D721Med (cell line): ENCODE measurements around the gene CYP24A1.
"Not testable (repeated sequence)": the region's sequence is repeated elsewhere in the genome, so short reads cannot be mapped to it uniquely, and the experiment has no call there.

ENCODE experiments used
- DNase-seq: peaks from one replicate; pipeline ENCODE4 v3.0.0; 2011; ENCODE audit warnings: low spot score; ENCODE audit not compliant: insufficient read length
- FAIRE-seq: peaks from 2 replicates; lab custom pipeline; 2011; peaks lifted over from hg19 to GRCh38; lab: Jason Lieb, UNC
- TF ChIP-seq, protein P1 (sequence below): IDR thresholded peaks from 2 replicates; pipeline ENCODE4 v1.5.1; 2012; ENCODE audit warnings: mild to moderate bottlenecking, control low read depth; ENCODE audit not compliant: insufficient read depth; ENCODE audit errors: missing control alignments

CYP24A1 gene

DNA sequence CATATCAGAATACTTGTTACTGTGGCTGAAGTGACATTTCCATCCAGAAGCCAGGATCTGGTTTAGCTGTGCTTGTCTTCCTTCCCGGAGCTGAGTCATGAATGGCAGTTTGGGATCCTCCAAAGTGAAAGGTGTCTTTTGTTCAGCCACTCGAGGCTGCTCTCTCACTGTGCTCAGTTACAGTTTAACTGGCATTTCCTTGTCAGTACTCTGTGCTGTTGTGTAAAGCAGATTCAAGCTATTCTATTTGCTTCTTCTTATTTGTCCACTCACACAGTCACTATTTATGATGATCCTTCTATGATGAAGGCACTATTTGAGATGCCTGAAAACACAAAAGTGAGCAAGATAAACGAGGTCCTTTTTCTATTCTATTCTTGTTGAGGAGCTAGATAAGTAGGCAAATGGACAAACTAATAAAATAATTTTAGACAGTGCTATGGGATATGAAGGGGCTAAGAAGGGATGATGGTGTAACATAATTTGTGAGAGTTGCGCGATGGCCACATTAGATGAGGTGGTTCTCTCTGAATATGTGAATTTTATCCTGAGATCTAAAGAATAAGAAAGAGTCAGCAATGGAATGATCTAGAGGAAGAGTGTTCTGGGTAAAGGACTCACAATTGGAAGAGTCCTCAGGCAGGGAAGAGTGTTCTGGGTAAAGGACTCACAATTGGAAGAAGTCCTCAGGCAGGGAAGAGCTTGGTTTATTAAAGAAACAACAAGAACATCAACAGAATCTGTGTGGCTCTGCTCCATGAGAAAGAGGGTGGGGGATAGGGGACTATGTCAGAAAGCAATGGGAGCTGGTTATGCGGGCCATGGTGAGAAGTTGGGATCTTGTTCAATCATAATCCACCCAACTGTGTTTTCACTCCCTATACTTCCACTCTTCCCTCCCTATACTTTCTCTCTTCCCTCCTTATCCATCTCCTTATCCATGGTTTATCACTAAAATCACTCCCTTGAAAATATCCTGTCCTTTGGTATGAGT, 40.1 kb downstream of the CYP24A1 start:
- no peak for DNase-seq

DNA sequence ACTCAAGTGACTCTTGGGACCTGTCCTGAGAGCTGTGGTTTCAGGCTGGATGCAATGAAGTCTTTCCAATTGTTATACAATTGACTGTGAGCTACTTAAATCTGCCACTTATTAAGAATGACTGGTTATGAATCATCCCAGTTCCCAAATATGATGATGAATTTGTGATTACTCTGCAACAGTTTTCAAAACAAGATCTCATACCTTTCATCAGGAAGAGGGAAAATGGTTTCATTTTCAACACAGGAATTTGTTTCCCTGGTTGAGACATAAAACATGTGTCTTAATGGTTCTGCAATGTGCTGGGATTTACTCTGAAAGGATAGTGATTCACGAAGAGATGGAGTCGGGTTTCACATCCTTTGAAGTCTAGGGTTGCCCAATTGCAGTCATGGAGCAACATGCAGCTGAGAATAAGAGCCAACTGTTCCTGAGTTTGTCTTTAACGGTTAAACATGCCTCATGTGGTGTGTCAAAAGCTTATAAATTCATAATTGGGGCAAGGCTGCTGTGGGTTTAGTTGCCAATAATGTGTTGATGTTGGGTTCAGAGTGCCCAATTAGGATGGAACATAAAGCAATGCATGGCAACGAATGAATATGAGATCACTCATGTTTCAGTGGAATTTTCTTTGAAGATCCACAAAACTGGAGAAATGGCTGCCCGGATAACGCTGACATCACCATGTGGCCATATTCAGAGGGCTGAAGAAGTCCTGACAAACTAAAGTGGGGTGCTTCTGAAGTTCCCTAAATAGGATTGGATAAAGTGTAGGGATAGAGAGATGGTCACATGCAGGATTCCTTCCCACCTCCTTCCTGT, 41.0 kb downstream of the CYP24A1 start:
- no peak for FAIRE-seq
- DNase-seq, result no peak
- TF ChIP-seq, protein P1, sequence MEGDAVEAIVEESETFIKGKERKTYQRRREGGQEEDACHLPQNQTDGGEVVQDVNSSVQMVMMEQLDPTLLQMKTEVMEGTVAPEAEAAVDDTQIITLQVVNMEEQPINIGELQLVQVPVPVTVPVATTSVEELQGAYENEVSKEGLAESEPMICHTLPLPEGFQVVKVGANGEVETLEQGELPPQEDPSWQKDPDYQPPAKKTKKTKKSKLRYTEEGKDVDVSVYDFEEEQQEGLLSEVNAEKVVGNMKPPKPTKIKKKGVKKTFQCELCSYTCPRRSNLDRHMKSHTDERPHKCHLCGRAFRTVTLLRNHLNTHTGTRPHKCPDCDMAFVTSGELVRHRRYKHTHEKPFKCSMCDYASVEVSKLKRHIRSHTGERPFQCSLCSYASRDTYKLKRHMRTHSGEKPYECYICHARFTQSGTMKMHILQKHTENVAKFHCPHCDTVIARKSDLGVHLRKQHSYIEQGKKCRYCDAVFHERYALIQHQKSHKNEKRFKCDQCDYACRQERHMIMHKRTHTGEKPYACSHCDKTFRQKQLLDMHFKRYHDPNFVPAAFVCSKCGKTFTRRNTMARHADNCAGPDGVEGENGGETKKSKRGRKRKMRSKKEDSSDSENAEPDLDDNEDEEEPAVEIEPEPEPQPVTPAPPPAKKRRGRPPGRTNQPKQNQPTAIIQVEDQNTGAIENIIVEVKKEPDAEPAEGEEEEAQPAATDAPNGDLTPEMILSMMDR, result no peak

More for the DNA sequence above, 40.1 kb downstream of the CYP24A1 start:
- TF ChIP-seq, protein P1, result no peak
- no peak for FAIRE-seq

DNA sequence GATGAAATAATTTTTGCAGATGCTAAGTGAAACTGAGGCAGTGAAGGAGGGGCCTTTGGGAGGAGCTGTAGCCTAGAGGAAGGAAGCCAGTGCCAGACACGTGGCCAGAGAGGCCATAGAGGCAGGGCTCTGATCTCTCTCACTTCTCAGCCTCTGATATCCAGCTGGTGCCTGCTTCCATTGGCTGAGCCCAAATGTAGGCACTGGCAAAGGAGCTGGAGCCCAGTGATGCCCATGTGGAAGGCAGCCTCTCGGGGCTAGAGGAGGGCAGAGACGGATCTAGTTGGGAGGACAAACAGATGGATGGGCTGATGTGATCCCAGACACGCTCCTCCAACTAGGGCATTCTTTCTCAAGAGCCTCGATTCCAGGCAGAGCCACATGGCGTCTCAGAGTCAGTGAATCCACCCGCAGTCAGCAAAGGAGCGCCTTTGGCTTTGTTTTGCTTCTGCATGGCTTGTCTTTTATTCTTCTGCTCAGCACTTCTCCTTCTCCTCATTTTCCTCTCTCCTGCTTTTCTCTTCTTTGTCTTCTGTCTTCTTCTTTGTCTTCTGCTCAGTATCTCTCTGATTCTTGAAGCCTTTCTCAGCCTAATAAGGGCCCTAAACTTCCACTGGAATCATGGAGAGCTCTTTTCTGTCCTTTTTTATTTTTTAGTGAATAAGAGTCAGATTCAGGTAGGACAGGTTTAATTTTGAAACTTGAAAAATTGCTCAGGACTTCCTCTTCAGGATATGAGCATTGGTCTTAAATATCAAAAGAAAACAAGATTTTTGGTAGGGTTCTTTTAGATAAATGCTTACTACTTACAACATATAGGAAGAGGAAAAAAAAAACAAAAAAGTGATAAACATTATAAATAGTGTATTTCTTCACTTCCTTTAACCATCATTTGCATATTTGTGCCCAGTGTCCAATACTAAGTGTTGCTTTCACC, 41.8 kb downstream of the CYP24A1 start:
- TF ChIP-seq, protein P1, result no peak
- FAIRE-seq (no peak), DNase-seq (no peak)

DNA sequence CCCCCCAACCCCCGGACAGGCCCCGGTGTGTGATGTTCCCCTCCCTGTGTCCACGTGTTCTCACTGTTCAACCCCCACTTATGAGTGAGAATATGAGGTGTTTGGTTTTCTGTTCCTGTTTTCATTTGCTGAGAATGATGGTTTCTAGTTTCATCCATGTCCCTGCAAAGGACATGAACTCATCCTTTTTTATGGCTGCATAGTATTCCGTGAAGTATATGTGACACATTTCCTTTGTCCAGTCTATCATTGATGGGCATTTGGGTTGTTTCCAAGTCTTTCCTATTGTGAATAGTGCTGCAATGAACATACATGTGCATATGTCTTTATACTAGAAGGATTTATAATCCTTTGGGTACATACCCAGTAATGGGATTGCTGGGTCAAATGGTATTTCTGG, 42.7 kb downstream of the CYP24A1 start:
- FAIRE-seq, DNase-seq: not testable (repeated sequence)

DNA sequence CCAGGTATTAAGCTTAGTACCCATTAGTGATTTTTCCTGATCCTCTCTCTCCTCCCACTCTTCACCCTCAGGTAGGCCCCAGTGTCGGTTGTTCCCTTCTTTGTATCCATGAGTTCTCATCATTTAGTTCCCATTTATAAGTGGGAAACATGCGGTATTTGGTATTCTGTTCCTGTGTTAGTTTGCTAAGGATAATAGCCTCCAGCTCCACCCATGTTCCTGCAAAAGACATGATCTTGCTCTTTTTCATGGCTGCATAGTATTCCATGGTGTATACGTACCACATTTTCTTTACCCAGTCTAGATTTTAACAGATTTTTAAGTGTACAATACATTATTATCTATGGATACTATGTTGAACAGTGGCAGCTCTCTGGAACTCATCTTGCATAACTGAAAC, 44.4 kb downstream of the CYP24A1 start:
- FAIRE-seq (no peak), DNase-seq (no peak)
- TF ChIP-seq, protein P1, result no peak

DNA sequence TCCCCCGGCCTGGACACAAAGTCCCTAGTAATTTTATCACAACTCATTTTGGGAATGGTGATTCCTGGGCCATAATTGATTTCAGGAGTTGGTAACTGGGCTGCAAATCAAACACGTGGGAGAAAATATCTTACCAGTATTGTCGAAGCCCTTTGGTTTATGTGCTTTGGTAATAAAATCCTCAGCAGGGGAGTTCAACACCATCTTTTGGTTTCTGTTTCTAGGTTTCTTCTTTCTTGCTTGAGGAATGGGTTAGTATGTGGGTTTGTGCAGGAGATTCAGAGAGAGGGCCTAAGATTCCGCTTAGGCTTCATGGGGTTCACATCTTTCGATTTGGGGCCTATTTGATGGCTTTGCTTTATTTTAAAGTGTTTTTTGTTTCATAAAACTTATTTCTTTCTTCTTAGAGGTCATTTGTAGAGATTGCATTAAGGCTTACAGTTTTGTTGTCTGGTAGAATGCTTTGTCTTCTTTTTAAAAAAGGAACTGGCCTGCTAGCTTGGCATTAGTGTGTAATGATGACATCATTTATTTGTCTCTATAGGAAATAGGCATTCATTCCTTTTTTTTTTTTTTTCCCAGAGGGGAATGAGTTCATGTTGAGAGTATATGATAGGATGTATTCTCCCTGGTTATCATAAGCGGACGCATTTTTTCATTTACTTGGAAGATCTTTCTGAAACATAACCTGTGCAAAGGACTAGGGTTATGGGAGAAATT, 45.8 kb downstream of the CYP24A1 start:
- TF ChIP-seq, protein P1, result no peak
- FAIRE-seq, result no peak
- DNase-seq, result no peak
